ENCODE measurements around the gene DYNLRB1. TPM values are rescaled to one million over a fixed set of nuclear protein-coding genes. Genes with fewer than 3 reads are reported as not detected.

Gene DYNLRB1
- total and polyA plus RNA-seq, 2 of the 13 experiments (the other 11 are each of a cell fraction or from before 2014, with no cell fraction given) = 140 to 244 TPM

DNA sequence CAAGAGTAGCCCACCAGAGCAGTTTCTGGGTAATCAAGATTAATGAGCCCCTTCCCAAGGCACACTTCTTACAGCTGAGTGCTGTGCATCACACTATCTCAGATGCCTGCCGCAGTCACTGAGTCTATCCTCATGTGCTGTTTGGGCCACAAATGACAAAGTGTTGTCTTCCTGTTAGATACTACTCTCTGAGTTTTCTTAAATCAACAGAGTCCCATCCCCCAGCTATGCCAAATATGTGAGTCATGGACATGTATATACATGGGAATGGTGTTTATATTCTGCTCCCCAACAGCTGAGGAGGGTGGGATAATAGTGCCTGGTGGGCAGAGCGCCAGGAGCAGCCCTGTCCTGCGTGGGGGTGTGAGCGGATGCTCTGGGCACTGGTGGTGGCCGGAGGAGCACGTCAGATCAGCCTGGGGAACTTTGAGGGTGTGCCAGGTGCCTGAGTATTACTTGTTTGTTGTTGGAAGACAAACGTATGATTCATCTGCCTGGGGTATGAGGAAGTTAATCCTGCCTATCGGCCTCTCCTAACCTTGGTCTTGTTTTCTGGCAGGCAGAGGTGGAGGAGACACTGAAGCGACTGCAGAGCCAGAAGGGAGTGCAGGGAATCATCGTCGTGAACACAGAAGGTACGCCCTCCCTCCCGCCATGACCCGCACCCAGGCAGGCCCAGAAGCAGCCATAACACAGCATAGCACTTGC lies 9.6 kb downstream of the DYNLRB1 start (continued):
- TF ChIP-seq TBX2 (CRISPR knock-in tag; IDR thresholded peaks at IDR 0.05; ENCODE audit: borderline replicate concordance) (peak; percentile 94), CBX2 (IDR thresholded peaks at IDR 0.05; ENCODE audit: low read depth, low read length) (no peak), CBX2 (CRISPR knock-in tag; IDR thresholded peaks at IDR 0.05; ENCODE audit: low read depth) (peak; percentile 70; the same call in 1 of the 2 replicates), ZNF343 (CRISPR knock-in tag; IDR thresholded peaks at IDR 0.05) (0 out of 2 replicates have a peak, but pooled peaks have one; percentile 59), ZNF788 (CRISPR knock-in tag; IDR thresholded peaks at IDR 0.05; ENCODE audit: borderline replicate concordance) (peak; percentile 35; the same call in 1 of the 2 replicates), NFE2L2 (IDR thresholded peaks at IDR 0.05; ENCODE audit: low read length) (no peak), ZSCAN12 (CRISPR knock-in tag; IDR thresholded peaks at IDR 0.05) (peak; percentile 38; the same call in 1 of the 2 replicates), SALL1 (CRISPR knock-in tag; IDR thresholded peaks at IDR 0.05) (peak; percentile 99), ARNTL (CRISPR knock-in tag; IDR thresholded peaks at IDR 0.05) (peak; percentile 77)
- TF ChIP-seq, protein P1, sequence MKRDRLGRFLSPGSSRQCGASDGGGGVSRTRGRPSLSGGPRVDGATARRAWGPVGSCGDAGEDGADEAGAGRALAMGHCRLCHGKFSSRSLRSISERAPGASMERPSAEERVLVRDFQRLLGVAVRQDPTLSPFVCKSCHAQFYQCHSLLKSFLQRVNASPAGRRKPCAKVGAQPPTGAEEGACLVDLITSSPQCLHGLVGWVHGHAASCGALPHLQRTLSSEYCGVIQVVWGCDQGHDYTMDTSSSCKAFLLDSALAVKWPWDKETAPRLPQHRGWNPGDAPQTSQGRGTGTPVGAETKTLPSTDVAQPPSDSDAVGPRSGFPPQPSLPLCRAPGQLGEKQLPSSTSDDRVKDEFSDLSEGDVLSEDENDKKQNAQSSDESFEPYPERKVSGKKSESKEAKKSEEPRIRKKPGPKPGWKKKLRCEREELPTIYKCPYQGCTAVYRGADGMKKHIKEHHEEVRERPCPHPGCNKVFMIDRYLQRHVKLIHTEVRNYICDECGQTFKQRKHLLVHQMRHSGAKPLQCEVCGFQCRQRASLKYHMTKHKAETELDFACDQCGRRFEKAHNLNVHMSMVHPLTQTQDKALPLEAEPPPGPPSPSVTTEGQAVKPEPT (CRISPR knock-in tag; IDR thresholded peaks at IDR 0.05; ENCODE audit: low read depth) = peak; percentile 61; the same call in 1 of the 2 replicates
- TF ChIP-seq, protein P2, sequence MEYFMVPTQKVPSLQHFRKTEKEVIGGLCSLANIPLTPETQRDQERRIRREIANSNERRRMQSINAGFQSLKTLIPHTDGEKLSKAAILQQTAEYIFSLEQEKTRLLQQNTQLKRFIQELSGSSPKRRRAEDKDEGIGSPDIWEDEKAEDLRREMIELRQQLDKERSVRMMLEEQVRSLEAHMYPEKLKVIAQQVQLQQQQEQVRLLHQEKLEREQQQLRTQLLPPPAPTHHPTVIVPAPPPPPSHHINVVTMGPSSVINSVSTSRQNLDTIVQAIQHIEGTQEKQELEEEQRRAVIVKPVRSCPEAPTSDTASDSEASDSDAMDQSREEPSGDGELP (IDR thresholded peaks at IDR 0.05; ENCODE audit: borderline replicate concordance, low read depth) = peak; percentile 98
- TF ChIP-seq, protein P3, sequence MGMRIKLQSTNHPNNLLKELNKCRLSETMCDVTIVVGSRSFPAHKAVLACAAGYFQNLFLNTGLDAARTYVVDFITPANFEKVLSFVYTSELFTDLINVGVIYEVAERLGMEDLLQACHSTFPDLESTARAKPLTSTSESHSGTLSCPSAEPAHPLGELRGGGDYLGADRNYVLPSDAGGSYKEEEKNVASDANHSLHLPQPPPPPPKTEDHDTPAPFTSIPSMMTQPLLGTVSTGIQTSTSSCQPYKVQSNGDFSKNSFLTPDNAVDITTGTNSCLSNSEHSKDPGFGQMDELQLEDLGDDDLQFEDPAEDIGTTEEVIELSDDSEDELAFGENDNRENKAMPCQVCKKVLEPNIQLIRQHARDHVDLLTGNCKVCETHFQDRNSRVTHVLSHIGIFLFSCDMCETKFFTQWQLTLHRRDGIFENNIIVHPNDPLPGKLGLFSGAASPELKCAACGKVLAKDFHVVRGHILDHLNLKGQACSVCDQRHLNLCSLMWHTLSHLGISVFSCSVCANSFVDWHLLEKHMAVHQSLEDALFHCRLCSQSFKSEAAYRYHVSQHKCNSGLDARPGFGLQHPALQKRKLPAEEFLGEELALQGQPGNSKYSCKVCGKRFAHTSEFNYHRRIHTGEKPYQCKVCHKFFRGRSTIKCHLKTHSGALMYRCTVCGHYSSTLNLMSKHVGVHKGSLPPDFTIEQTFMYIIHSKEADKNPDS (CRISPR knock-in tag; IDR thresholded peaks at IDR 0.05) = peak; percentile 96
- TF ChIP-seq, protein P4, sequence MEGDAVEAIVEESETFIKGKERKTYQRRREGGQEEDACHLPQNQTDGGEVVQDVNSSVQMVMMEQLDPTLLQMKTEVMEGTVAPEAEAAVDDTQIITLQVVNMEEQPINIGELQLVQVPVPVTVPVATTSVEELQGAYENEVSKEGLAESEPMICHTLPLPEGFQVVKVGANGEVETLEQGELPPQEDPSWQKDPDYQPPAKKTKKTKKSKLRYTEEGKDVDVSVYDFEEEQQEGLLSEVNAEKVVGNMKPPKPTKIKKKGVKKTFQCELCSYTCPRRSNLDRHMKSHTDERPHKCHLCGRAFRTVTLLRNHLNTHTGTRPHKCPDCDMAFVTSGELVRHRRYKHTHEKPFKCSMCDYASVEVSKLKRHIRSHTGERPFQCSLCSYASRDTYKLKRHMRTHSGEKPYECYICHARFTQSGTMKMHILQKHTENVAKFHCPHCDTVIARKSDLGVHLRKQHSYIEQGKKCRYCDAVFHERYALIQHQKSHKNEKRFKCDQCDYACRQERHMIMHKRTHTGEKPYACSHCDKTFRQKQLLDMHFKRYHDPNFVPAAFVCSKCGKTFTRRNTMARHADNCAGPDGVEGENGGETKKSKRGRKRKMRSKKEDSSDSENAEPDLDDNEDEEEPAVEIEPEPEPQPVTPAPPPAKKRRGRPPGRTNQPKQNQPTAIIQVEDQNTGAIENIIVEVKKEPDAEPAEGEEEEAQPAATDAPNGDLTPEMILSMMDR (CRISPR knock-in tag; IDR thresholded peaks at IDR 0.05) = 0 out of 2 replicates have a peak, but pooled peaks have one; percentile 17

Data from HepG2 (cell line).